HG03066 (cell line): Measurements from ENCODE around the gene PLD5.
"Not testable (repeated sequence)": the region's sequence is repeated elsewhere in the genome, so short reads cannot be mapped to it uniquely, and the experiment has no call there.

ENCODE experiments used
- ATAC-seq: cut with Tn5 transposase; IDR thresholded peaks from one replicate; pipeline ENCODE4 v1.9.1; 2021; ENCODE audit warnings: low read depth; ENCODE audit not compliant: unreplicated experiment

The PLD5 gene

GRCh38 chr1:242083742-242084141 is 440.8 kb downstream of the PLD5 start:
- ATAC-seq = no peak

GRCh38 chr1:242081446-242081845 is 443.1 kb downstream of the PLD5 start:
- no peak for ATAC-seq

GRCh38 chr1:242065813-242066212 is 458.7 kb downstream of the PLD5 start:
- no peak for ATAC-seq

GRCh38 chr1:242062271-242062670 is 462.2 kb downstream of the PLD5 start:
- no peak for ATAC-seq

GRCh38 chr1:242059976-242060375 is 464.5 kb downstream of the PLD5 start:
- no peak for ATAC-seq

- ATAC-seq = peak; percentile 69
These were observed 465.9 kb downstream of the PLD5 start for GRCh38 chr1:242058582-242058981.

GRCh38 chr1:242058181-242058580 is 466.3 kb downstream of the PLD5 start:
- not testable (repeated sequence) for ATAC-seq

- ATAC-seq = no peak
These were observed 466.8 kb downstream of the PLD5 start for GRCh38 chr1:242057745-242058115.

- ATAC-seq = no peak
These were observed 467.3 kb downstream of the PLD5 start for GRCh38 chr1:242056988-242057744.

- ATAC-seq = no peak
These were observed 468.7 kb downstream of the PLD5 start for GRCh38 chr1:242055749-242056320.

GRCh38 chr1:242043165-242043564 is 481.3 kb downstream of the PLD5 start:
- no peak for ATAC-seq

GRCh38 chr1:242034392-242034791 is 490.1 kb downstream of the PLD5 start:
- no peak for ATAC-seq

GRCh38 chr1:242033447-242033846 is 491.1 kb downstream of the PLD5 start:
- ATAC-seq = no peak
